Nephron (organoid): ENCODE data around the gene SMIM32.

Experiments used
- H3K27ac Mint-ChIP-seq, 3 experiments: 2 replicates each; pipeline ENCODE4 v1.8.0; 2020; ENCODE audit warnings: mixed read lengths in 3 of 3, mild to moderate bottlenecking in 2 of 3, moderate library complexity in 1 of 3
- H3K27me3 Mint-ChIP-seq: 2 replicates; pipeline ENCODE4 v1.8.0; 2021; ENCODE audit warnings: low read depth, mild to moderate bottlenecking, moderate library complexity, mixed read lengths
- H3K36me3 Mint-ChIP-seq: 2 replicates; pipeline ENCODE4 v1.8.0; 2020; ENCODE audit warnings: low read depth, mixed read lengths
- H3K4me1 Mint-ChIP-seq: 2 replicates; pipeline ENCODE4 v1.8.0; 2020; ENCODE audit warnings: mixed read lengths
- H3K4me3 Mint-ChIP-seq, 3 experiments: 2 replicates each; pipeline ENCODE4 v1.8.0; 2020; ENCODE audit warnings: mild to moderate bottlenecking in 3 of 3, mixed read lengths in 3 of 3, moderate library complexity in 2 of 3
- H3K9me3 Mint-ChIP-seq: 2 replicates; pipeline ENCODE4 v1.8.0; 2020; ENCODE audit warnings: mixed read lengths
- CTCF ChIP-seq, 3 experiments: fragments of 200-600 bp; sonication (generic); IDR thresholded peaks; one replicate each; pipeline ENCODE4 v1.5.0; 2021; ENCODE audit warnings: antibody characterized with exemption in 3 of 3; ENCODE audit not compliant: unreplicated experiment in 3 of 3

Gene SMIM32

GRCh38 chr5:136222580-136223235 is 29.7 kb upstream of the SMIM32 start:
- Mint-ChIP-seq H3K36me3 (no peaks in the 10 kb centered on the region), H3K4me3 (no peak overlapping the region)

GRCh38 chr5:136221340-136221739 is 28.4 kb upstream of the SMIM32 start:
- Mint-ChIP-seq H3K36me3 (no peaks in the 10 kb centered on the region), H3K4me1 (no peaks in the 10 kb centered on the region), H3K27me3 (peaks cover 39% of the 10 kb centered on the region), H3K9me3 (peaks cover 11% of the 10 kb centered on the region), H3K4me3 (no peak overlapping the region), H3K27ac (no peak overlapping the region)
- no peak for TF ChIP-seq CTCF (IDR thresholded peaks at IDR 0.05; ENCODE audit: unreplicated experiment in 3 of 3)

More at GRCh38 chr5:136222580-136223235, 29.7 kb upstream of the SMIM32 start:
- H3K4me1 Mint-ChIP-seq = peaks cover under 1% of the 10 kb centered on the region
- no peak overlapping the region for H3K27ac Mint-ChIP-seq
- TF ChIP-seq CTCF (IDR thresholded peaks at IDR 0.05; ENCODE audit: unreplicated experiment in 3 of 3) = no peak
- H3K27me3 Mint-ChIP-seq = peaks cover 43% of the 10 kb centered on the region
- H3K9me3 Mint-ChIP-seq = peaks cover 11% of the 10 kb centered on the region

- Mint-ChIP-seq H3K9me3 (peaks cover 9% of the 10 kb centered on the region), H3K27ac (no peak overlapping the region), H3K4me3 (no peak overlapping the region), H3K27me3 (peaks cover 25% of the 10 kb centered on the region), H3K36me3 (no peaks in the 10 kb centered on the region), H3K4me1 (no peaks in the 10 kb centered on the region)
- no peak for TF ChIP-seq CTCF (IDR thresholded peaks at IDR 0.05; ENCODE audit: unreplicated experiment in 3 of 3)
Observed at GRCh38 chr5:136216230-136216629, 23.3 kb upstream of the SMIM32 start.

- TF ChIP-seq CTCF (IDR thresholded peaks at IDR 0.05; ENCODE audit: unreplicated experiment in 3 of 3) = no peak
- peaks cover 27% of the 10 kb centered on the region for H3K27me3 Mint-ChIP-seq
Observed at GRCh38 chr5:136215812-136216211, 22.9 kb upstream of the SMIM32 start.

GRCh38 chr5:136213919-136214493 is 21.0 kb upstream of the SMIM32 start:
- Mint-ChIP-seq H3K4me1 (no peaks in the 10 kb centered on the region), H3K36me3 (no peaks in the 10 kb centered on the region), H3K4me3 (no peak overlapping the region), H3K9me3 (no peaks in the 10 kb centered on the region), H3K27me3 (peaks cover 32% of the 10 kb centered on the region), H3K27ac (no peak overlapping the region)
- TF ChIP-seq CTCF (IDR thresholded peaks at IDR 0.05; ENCODE audit: unreplicated experiment in 3 of 3) = no peak

More at GRCh38 chr5:136215812-136216211, 22.9 kb upstream of the SMIM32 start:
- Mint-ChIP-seq H3K9me3 (peaks cover 6% of the 10 kb centered on the region), H3K36me3 (no peaks in the 10 kb centered on the region), H3K27ac (no peak overlapping the region), H3K4me1 (no peaks in the 10 kb centered on the region), H3K4me3 (no peak overlapping the region)

GRCh38 chr5:136212252-136212721 is 19.3 kb upstream of the SMIM32 start:
- Mint-ChIP-seq H3K27me3 (peaks cover 21% of the 10 kb centered on the region), H3K4me3 (no peak overlapping the region), H3K36me3 (no peaks in the 10 kb centered on the region), H3K27ac (no peak overlapping the region), H3K9me3 (no peaks in the 10 kb centered on the region), H3K4me1 (no peaks in the 10 kb centered on the region)
- peak; percentile 83 to 89 (median 87) for TF ChIP-seq CTCF (IDR thresholded peaks at IDR 0.05; ENCODE audit: unreplicated experiment in 3 of 3)
